Nephron progenitor cell (in vitro differentiated cells): Measurements from ENCODE around the gene INSR.
"Not testable (repeated sequence)": the region's sequence is repeated elsewhere in the genome, so short reads cannot be mapped to it uniquely, and the experiment has no call there.

Source experiments
- DNase-seq: peaks from one replicate; pipeline ENCODE4 v3.0.0; 2021
- H3K27ac Mint-ChIP-seq: 2 replicates; pipeline ENCODE4 v1.8.0; 2021; ENCODE audit warnings: mild to moderate bottlenecking, moderate library complexity, mixed read lengths
- H3K27me3 Mint-ChIP-seq: 2 replicates; pipeline ENCODE4 v1.8.0; 2021; ENCODE audit warnings: mild to moderate bottlenecking, low read depth, mixed read lengths; ENCODE audit not compliant: poor library complexity
- H3K36me3 Mint-ChIP-seq: 2 replicates; pipeline ENCODE4 v1.8.0; 2021; ENCODE audit warnings: low read depth, mixed read lengths
- H3K4me1 Mint-ChIP-seq: 2 replicates; pipeline ENCODE4 v1.8.0; 2021; ENCODE audit warnings: mixed read lengths
- H3K4me3 Mint-ChIP-seq: 2 replicates; pipeline ENCODE4 v1.8.0; 2021; ENCODE audit warnings: mild to moderate bottlenecking, moderate library complexity, mixed read lengths
- H3K9me3 Mint-ChIP-seq: 2 replicates; pipeline ENCODE4 v1.8.0; 2021; ENCODE audit warnings: mild to moderate bottlenecking, moderate library complexity, mixed read lengths
- CTCF ChIP-seq: fragments of 200-600 bp; sonication (generic); IDR thresholded peaks from 2 replicates; pipeline ENCODE4 v1.5.0; 2021; ENCODE audit warnings: antibody characterized with exemption

The INSR gene

GRCh38 chr19:7318176-7318575 is 24.0 kb upstream of the INSR start:
- Mint-ChIP-seq H3K27me3 (peaks cover 9% of the 10 kb centered on the region), H3K4me1 (no peaks in the 10 kb centered on the region), H3K36me3 (peaks cover 4% of the 10 kb centered on the region), H3K27ac (no peak overlapping the region), H3K9me3 (peaks cover 35% of the 10 kb centered on the region), H3K4me3 (no peak overlapping the region)
- no peak for TF ChIP-seq CTCF
- no peak for DNase-seq

- no peak for DNase-seq
- Mint-ChIP-seq H3K4me1 (no peaks in the 10 kb centered on the region), H3K36me3 (no peaks in the 10 kb centered on the region), H3K4me3 (no peak overlapping the region), H3K9me3 (peaks cover 24% of the 10 kb centered on the region), H3K27me3 (peaks cover 19% of the 10 kb centered on the region), H3K27ac (no peak overlapping the region)
- TF ChIP-seq CTCF: no peak
Observed at GRCh38 chr19:7312816-7313215, 18.6 kb upstream of the INSR start.

GRCh38 chr19:7311911-7312310 is 17.7 kb upstream of the INSR start:
- DNase-seq: no peak
- no peak overlapping the region for H3K27ac Mint-ChIP-seq
- H3K4me3 Mint-ChIP-seq: no peak overlapping the region
- H3K9me3 Mint-ChIP-seq: peaks cover 15% of the 10 kb centered on the region
- H3K4me1 Mint-ChIP-seq: no peaks in the 10 kb centered on the region
- no peak for TF ChIP-seq CTCF
- no peaks in the 10 kb centered on the region for H3K36me3 Mint-ChIP-seq
- H3K27me3 Mint-ChIP-seq: peaks cover 21% of the 10 kb centered on the region

GRCh38 chr19:7308327-7308726 is 14.1 kb upstream of the INSR start:
- H3K27me3 Mint-ChIP-seq: peaks cover 28% of the 10 kb centered on the region

GRCh38 chr19:7307590-7308218 is 13.5 kb upstream of the INSR start:
- H3K27me3 Mint-ChIP-seq: peaks cover 28% of the 10 kb centered on the region
- TF ChIP-seq CTCF: no peak
- H3K9me3 Mint-ChIP-seq: no peaks in the 10 kb centered on the region
- DNase-seq: no peak
- no peaks in the 10 kb centered on the region for H3K4me1 Mint-ChIP-seq
- H3K27ac Mint-ChIP-seq: no peak overlapping the region
- no peaks in the 10 kb centered on the region for H3K36me3 Mint-ChIP-seq
- H3K4me3 Mint-ChIP-seq: no peak overlapping the region

More at GRCh38 chr19:7308327-7308726, 14.1 kb upstream of the INSR start:
- H3K4me1 Mint-ChIP-seq, H3K4me3 Mint-ChIP-seq, H3K9me3 Mint-ChIP-seq, H3K36me3 Mint-ChIP-seq, H3K27ac Mint-ChIP-seq, DNase-seq: not testable (repeated sequence)

- no peak for DNase-seq
- Mint-ChIP-seq H3K4me3 (no peak overlapping the region), H3K9me3 (no peaks in the 10 kb centered on the region)
Observed at GRCh38 chr19:7304200-7304599, 10.0 kb upstream of the INSR start.

More at GRCh38 chr19:7304200-7304599, 10.0 kb upstream of the INSR start:
- H3K27ac Mint-ChIP-seq: no peak overlapping the region
- H3K27me3 Mint-ChIP-seq: peaks cover 46% of the 10 kb centered on the region
- no peaks in the 10 kb centered on the region for H3K36me3 Mint-ChIP-seq
- no peaks in the 10 kb centered on the region for H3K4me1 Mint-ChIP-seq
- no peak for TF ChIP-seq CTCF
